HG03520 (cell line): Measurements from ENCODE around the gene MED10.
"Not testable (repeated sequence)": the region's sequence is repeated elsewhere in the genome, so short reads cannot be mapped to it uniquely, and the experiment has no call there.

ENCODE experiments used
- ATAC-seq: cut with Tn5 transposase; IDR thresholded peaks from one replicate; pipeline ENCODE4 v1.9.1; 2021; ENCODE audit warnings: mild to moderate bottlenecking, moderate library complexity; ENCODE audit not compliant: unreplicated experiment

Gene MED10

GRCh38 chr5:6376974-6377520 is 1.3 kb downstream of the MED10 start:
- no peak for ATAC-seq

GRCh38 chr5:6373081-6373846 is 5.1 kb downstream of the MED10 start:
- ATAC-seq = no peak

GRCh38 chr5:6372251-6373080 is 5.9 kb downstream of the MED10 start:
- no peak for ATAC-seq

GRCh38 chr5:6371079-6371810 is 7.1 kb downstream of the MED10 start:
- ATAC-seq = no peak

GRCh38 chr5:6370580-6370979 is 7.8 kb downstream of the MED10 start:
- no peak for ATAC-seq

- no peak for ATAC-seq
Measured at GRCh38 chr5:6365977-6366590, 12.3 kb downstream of the MED10 start.

- no peak for ATAC-seq
Measured at GRCh38 chr5:6365142-6365976, 13.0 kb downstream of the MED10 start.

GRCh38 chr5:6363454-6364011 is 14.8 kb downstream of the MED10 start:
- ATAC-seq = not testable (repeated sequence)

- ATAC-seq = no peak
Measured at GRCh38 chr5:6362846-6363245, 15.5 kb downstream of the MED10 start.

GRCh38 chr5:6361101-6361500 is 17.2 kb downstream of the MED10 start:
- ATAC-seq = no peak

- ATAC-seq = no peak
Measured at GRCh38 chr5:6360323-6361072, 17.8 kb downstream of the MED10 start.

- peak; percentile 60 for ATAC-seq
Measured at GRCh38 chr5:6359555-6360322, 18.6 kb downstream of the MED10 start.

GRCh38 chr5:6358434-6358820 is 19.9 kb downstream of the MED10 start:
- no peak for ATAC-seq

GRCh38 chr5:6357817-6358433 is 20.4 kb downstream of the MED10 start:
- not testable (repeated sequence) for ATAC-seq

GRCh38 chr5:6356578-6357164 is 21.7 kb downstream of the MED10 start:
- no peak for ATAC-seq

- ATAC-seq = no peak
Measured at GRCh38 chr5:6355294-6355693, 23.1 kb downstream of the MED10 start.

GRCh38 chr5:6354848-6355247 is 23.5 kb downstream of the MED10 start:
- ATAC-seq = no peak
